GM19452 (cell line): Measurements from ENCODE around the gene ASF1A.

ENCODE experiments used
- ATAC-seq: cut with Tn5 transposase; IDR thresholded peaks from one replicate; pipeline ENCODE4 v1.9.1; 2021; ENCODE audit not compliant: unreplicated experiment

The ASF1A gene

GRCh38 chr6:118912646-118913045 lies 18.7 kb downstream of the ASF1A start:
- ATAC-seq = no peak

- no peak for ATAC-seq
These were observed 19.2 kb downstream of the ASF1A start for GRCh38 chr6:118913161-118913560.

GRCh38 chr6:118914598-118914997 lies 20.6 kb downstream of the ASF1A start:
- no peak for ATAC-seq

- no peak for ATAC-seq
These were observed 23.8 kb downstream of the ASF1A start for GRCh38 chr6:118917546-118918328.

GRCh38 chr6:118918329-118918725 lies 24.4 kb downstream of the ASF1A start:
- ATAC-seq = no peak

- ATAC-seq = no peak
These were observed 27.1 kb downstream of the ASF1A start for GRCh38 chr6:118921084-118921483.

- no peak for ATAC-seq
These were observed 29.1 kb downstream of the ASF1A start for GRCh38 chr6:118923035-118923434.

DNA sequence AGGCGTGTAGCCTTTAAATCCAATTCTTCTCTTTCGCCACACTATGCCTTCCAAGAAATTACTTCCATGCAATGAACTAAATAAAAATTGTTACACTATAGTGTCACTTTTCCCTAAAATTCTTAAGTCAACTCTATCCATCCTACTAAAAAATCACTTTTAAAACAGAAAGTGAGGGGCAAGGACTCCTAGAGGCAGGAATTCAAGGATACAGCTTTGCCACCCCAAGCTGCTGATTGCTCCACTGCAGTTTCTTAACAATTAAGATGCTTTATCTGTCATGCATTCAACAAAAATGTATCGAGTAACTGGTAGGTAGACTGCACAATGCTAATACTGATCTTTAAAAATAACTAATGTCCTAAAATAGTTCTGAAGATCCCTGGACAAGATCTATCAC lies 36.7 kb downstream of the ASF1A start:
- ATAC-seq = no peak

DNA sequence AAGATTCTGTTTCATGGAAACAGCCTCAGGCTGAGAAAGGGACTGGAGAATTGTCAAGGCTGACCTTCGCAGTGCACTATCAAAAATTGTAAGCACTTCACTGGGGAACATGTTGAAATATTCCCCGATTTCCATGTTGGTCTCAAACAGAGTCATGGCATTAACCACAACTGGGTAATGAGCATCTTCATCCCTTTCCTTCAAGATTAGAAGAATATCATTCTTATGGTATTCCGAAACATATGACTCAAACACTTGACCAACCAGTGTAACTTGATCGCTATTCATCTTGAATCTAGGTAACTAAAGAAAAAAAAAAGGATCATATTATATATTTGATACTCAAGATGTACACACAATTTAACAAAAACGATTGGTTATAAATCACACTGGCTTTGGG lies 37.5 kb downstream of the ASF1A start:
- no peak for ATAC-seq

- ATAC-seq = no peak
These were observed 38.5 kb downstream of the ASF1A start for GRCh38 chr6:118932421-118932820.

DNA sequence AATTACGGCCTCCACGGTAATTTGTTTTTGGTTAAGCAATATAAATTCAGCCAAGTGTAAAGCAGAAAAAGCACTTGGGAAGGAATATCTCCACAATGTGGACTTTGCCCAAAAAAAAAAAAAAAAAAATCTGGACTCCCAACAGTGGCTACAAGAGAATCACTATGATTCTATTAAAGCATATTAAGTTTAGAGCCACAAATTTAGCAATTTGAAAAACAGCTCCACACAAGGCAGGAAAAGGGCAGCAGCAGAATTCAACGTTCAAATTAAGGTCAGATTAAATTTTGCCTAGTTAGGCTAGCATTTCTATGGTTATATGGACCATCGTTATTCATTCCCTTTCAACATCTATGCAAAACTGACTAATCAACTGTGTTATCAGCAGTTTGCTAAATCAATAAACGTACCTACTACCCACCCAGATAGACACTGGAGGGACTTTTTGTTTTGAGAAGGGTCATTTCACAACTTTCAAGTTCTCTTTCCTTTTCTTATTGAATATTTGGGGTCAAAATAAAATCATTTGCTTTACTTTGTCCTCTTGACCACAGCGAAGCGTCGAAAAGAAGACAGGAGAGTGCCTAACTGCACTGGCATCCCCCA lies 40.0 kb downstream of the ASF1A start:
- peak; percentile 1 for ATAC-seq

GRCh38 chr6:118934461-118935330 lies 40.7 kb downstream of the ASF1A start, which contains the start of gene MCM9:
MCM9 (minus strand) TSS chr6:118935159; CDS start chr6:118931723, 3,436 bp downstream.
- peak; percentile 94 for ATAC-seq

DNA sequence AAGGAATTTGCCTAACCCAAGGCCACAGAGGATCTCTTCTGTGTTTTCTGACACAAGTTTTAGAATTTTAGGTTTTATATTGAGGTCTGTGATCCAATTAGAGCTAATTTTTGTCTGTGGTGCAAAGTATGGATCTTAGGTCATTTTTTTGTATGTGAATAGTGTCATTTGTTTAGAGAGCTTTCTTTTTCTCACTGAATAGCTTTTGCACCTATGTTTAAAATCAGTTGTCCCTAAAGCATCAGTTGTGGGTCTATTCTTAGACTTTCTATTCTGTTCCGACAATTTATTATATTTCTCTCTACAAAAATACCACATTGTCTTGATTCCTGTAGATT lies 41.3 kb downstream of the ASF1A start:
- ATAC-seq = peak; percentile 11

- ATAC-seq = no peak
These were observed 42.2 kb downstream of the ASF1A start for GRCh38 chr6:118935978-118936703.

DNA sequence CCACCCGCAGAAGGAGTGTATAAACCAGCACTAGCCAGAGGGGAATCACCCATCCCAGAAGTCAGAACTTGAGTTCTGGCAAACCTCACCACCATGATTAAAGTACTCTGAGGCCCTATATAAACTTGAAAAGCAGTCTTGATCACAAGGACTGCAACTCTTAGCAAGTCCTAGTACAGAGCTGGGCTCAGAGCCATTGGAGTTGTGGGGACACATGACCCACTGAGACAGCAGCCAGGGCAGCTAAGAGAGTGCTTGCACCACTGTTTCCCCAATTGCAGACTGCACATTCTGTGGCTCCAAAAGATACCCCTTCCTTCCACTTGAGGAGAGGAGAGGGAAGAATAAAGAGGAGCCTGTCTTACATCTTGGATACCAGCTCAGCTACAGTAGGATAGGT lies 45.7 kb downstream of the ASF1A start:
- no peak for ATAC-seq

GRCh38 chr6:118940770-118941169 lies 46.8 kb downstream of the ASF1A start:
- no peak for ATAC-seq

DNA sequence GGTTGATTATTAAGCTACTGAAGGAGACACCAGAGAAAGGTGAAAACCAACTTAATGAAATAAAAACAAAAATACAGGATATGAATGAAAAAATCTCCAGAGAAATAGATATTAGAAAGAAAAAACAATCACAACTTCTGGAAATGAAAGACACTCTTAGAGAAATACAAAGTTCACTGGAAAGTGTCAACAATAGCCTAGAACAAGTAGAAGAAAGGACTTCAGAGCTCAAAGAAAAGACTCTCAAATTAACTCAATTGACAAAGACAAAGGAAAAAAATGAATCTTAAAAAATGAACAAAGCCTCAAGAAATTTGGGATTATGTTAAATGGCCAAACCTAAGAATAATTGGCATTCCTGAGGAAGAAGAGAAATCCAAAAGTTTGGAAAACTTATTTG lies 51.3 kb downstream of the ASF1A start:
- no peak for ATAC-seq

GRCh38 chr6:118952683-118953082 lies 58.7 kb downstream of the ASF1A start:
- no peak for ATAC-seq

DNA sequence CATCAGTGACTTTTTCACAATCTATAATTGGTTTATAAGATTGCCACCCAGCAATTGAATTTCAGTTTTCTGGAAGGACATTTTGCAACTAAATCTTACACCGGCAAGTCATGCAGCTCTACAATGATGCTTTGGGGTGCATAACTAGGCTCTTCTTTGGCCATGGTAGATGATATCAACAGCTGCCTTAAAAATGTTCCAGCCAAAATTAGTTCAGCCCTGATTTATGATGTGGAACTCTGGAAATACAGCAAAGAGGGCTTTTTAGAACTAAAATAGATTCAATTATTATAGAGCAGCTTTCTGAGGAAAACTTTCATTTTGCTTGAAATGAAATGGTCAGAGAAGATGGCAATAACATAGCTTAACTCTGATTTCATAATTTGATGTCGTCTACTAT lies 59.4 kb downstream of the ASF1A start:
- no peak for ATAC-seq
